ENCODE results near the gene CDIP1. TPM values are rescaled to one million over a fixed set of nuclear protein-coding genes. Genes with fewer than 3 reads are reported as not detected.

CDIP1 gene
- total and polyA plus RNA-seq, 3 donors from 2014 or later: 32.0 to 34.7 (median 34.0) TPM

- no peak for TF ChIP-seq CTCF (IDR thresholded peaks at IDR 0.05)
- no peak for TF ChIP-seq POLR2A (IDR thresholded peaks at IDR 0.05)
- 68 to 77% methylated on average over 15 of the region's 15 CpGs for WGBS, 2 donors
- intact Hi-C loops (cut with DNase I; ENCODE audit: low total_unique reads): no loop called here
- Histone ChIP-seq H3K4me3 (no peak overlapping the region), H3K9me3 (no peaks in the 10 kb centered on the region), H3K36me3 (ENCODE audit: low read depth, missing control alignments) (no peaks in the 10 kb centered on the region), H3K4me1 (peaks cover 6% of the 10 kb centered on the region), H3K27ac (peak overlapping the region in 1 of 2 donors; percentile 95), H3K27me3 (no peaks in the 10 kb centered on the region)
- DNase-seq: no peak
These were observed 2.0 kb downstream of the CDIP1 start for GRCh38 chr16:4536391-4537106.

GRCh38 chr16:4535627-4536108 lies 2.9 kb downstream of the CDIP1 start:
- 84 to 94% methylated on average over 6 to 7 of the region's 7 CpGs for WGBS, 2 donors
- no peak overlapping the region for H3K4me3 ChIP-seq
- no peaks in the 10 kb centered on the region for H3K9me3 ChIP-seq
- intact Hi-C loops (cut with DNase I; ENCODE audit: low total_unique reads): no loop called here
- H3K27ac ChIP-seq: no peak overlapping the region
- peaks cover 6% of the 10 kb centered on the region for H3K4me1 ChIP-seq
- no peaks in the 10 kb centered on the region for H3K27me3 ChIP-seq
- TF ChIP-seq CTCF (IDR thresholded peaks at IDR 0.05): no peak
- TF ChIP-seq POLR2A (IDR thresholded peaks at IDR 0.05): no peak
- no peaks in the 10 kb centered on the region for H3K36me3 ChIP-seq (ENCODE audit: low read depth, missing control alignments)
- DNase-seq: no peak

- no peak for DNase-seq
- Histone ChIP-seq H3K36me3 (ENCODE audit: low read depth, missing control alignments) (no peaks in the 10 kb centered on the region), H3K27me3 (no peaks in the 10 kb centered on the region), H3K4me1 (peaks cover 9% of the 10 kb centered on the region), H3K9me3 (no peaks in the 10 kb centered on the region), H3K27ac (no peak overlapping the region), H3K4me3 (no peak overlapping the region)
- 68 to 76% methylated on average over 13 of the region's 13 CpGs for WGBS, 2 donors
- TF ChIP-seq CTCF (IDR thresholded peaks at IDR 0.05) (no peak), POLR2A (IDR thresholded peaks at IDR 0.05) (no peak)
- intact Hi-C loops (cut with DNase I; ENCODE audit: low total_unique reads): no loop called here
These were observed 4.3 kb downstream of the CDIP1 start for GRCh38 chr16:4534151-4534790.

GRCh38 chr16:4533490-4533889 lies 5.1 kb downstream of the CDIP1 start:
- peaks cover 10% of the 10 kb centered on the region for H3K4me1 ChIP-seq
- 75 to 93% methylated on average over 5 to 6 of the region's 6 CpGs for WGBS, 2 donors
- H3K27ac ChIP-seq: no peak overlapping the region

More at GRCh38 chr16:4533490-4533889, 5.1 kb downstream of the CDIP1 start:
- intact Hi-C loops (cut with DNase I; ENCODE audit: low total_unique reads): no loop called here
- no peaks in the 10 kb centered on the region for H3K27me3 ChIP-seq
- no peak overlapping the region for H3K4me3 ChIP-seq
- DNase-seq: no peak
- TF ChIP-seq CTCF (IDR thresholded peaks at IDR 0.05): no peak
- no peak for TF ChIP-seq POLR2A (IDR thresholded peaks at IDR 0.05)
- H3K9me3 ChIP-seq: no peaks in the 10 kb centered on the region
- H3K36me3 ChIP-seq (ENCODE audit: low read depth, missing control alignments): no peaks in the 10 kb centered on the region
